ENCODE measurements around the gene GEMIN4.
"Not testable (repeated sequence)": the region's sequence is repeated elsewhere in the genome, so short reads cannot be mapped to it uniquely, and the experiment has no call there.

GEMIN4 gene

DNA sequence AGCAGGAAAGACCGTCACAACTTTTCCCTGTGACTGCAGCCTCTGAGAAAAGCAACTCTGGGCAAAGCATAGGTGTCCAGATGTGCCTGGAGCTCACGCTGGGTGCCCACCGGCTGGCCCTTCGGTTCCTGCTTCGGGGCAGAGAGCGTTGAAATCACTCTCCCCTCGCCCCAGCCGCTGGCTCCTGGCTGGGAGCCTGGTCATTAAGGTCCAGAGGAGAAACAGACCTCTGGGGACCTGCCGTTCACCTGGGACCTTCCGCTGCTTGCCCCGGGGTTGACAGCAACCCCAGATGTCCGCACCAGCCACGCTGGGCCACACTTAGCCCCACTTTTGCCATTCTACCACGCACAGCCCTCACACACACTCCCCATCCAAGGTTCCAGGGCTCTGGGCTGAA is 43.2 kb upstream of the GEMIN4 start:
- no peak overlapping the region for H3K4me3 ChIP-seq (ENCODE audit: low read length)
- no peak overlapping the region for H3K27ac ChIP-seq (ENCODE audit: low read length)

DNA sequence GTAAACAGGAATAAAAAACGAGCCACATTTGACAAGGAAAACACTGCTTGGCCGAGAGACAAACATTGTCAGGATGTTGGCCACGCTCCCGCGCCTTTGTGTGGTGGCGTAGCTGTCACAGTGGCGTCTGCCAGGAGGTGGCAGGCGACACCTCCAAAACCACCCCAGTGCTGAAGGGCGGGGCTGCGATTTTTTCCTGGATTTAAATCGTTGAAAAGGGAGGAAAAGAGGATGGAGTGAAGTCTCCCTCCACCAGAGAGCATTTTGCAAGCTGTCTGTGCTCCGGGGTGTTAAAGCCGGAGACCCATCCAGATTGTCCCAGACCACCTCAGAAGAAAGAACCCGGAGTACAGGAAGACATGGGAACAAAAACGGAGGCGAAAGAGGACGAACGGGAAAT is 42.8 kb upstream of the GEMIN4 start:
- Histone ChIP-seq H2AFZ (ENCODE audit: low read depth, low read length) (no peak overlapping the region), H3K27me3 (ENCODE audit: low read depth, low read length) (no peaks in the 10 kb centered on the region), H3K27ac (ENCODE audit: low read length) (no peak overlapping the region), H3K4me1 (ENCODE audit: low read length) (no peaks in the 10 kb centered on the region), H3K36me3 (replicated peaks; ENCODE audit: low read depth, low read length) (no peaks in the 10 kb centered on the region), H4K20me1 (ENCODE audit: insufficient read depth, low read length) (no peaks in the 10 kb centered on the region), H3K9me3 (ENCODE audit: insufficient read depth, low read length) (no peaks in the 10 kb centered on the region), H3K4me3 (ENCODE audit: low read length) (no peak overlapping the region), H3K9ac (ENCODE audit: low read length) (no peak overlapping the region), H3K4me2 (ENCODE audit: low read length) (no peak overlapping the region), H3K79me2 (ENCODE audit: low read length) (no peaks in the 10 kb centered on the region)
- TF ChIP-seq EZH2phosphoT487 (IDR thresholded peaks at IDR 0.05; ENCODE audit: low read depth) = no peak
- TF ChIP-seq, protein P1, sequence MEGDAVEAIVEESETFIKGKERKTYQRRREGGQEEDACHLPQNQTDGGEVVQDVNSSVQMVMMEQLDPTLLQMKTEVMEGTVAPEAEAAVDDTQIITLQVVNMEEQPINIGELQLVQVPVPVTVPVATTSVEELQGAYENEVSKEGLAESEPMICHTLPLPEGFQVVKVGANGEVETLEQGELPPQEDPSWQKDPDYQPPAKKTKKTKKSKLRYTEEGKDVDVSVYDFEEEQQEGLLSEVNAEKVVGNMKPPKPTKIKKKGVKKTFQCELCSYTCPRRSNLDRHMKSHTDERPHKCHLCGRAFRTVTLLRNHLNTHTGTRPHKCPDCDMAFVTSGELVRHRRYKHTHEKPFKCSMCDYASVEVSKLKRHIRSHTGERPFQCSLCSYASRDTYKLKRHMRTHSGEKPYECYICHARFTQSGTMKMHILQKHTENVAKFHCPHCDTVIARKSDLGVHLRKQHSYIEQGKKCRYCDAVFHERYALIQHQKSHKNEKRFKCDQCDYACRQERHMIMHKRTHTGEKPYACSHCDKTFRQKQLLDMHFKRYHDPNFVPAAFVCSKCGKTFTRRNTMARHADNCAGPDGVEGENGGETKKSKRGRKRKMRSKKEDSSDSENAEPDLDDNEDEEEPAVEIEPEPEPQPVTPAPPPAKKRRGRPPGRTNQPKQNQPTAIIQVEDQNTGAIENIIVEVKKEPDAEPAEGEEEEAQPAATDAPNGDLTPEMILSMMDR (IDR thresholded peaks at IDR 0.05; ENCODE audit: low read depth, low read length) = peak; percentile 34

More for the DNA sequence above, 43.2 kb upstream of the GEMIN4 start:
- H3K9ac ChIP-seq (ENCODE audit: low read length) = no peak overlapping the region
- H3K36me3 ChIP-seq (replicated peaks; ENCODE audit: low read depth, low read length) = no peaks in the 10 kb centered on the region
- H3K4me1 ChIP-seq (ENCODE audit: low read length) = no peaks in the 10 kb centered on the region
- H3K4me2 ChIP-seq (ENCODE audit: low read length) = no peak overlapping the region
- TF ChIP-seq, protein P1 (IDR thresholded peaks at IDR 0.05; ENCODE audit: low read depth, low read length) = no peak
- no peak for TF ChIP-seq EZH2phosphoT487 (IDR thresholded peaks at IDR 0.05; ENCODE audit: low read depth)
- H4K20me1 ChIP-seq (ENCODE audit: insufficient read depth, low read length) = no peaks in the 10 kb centered on the region
- no peaks in the 10 kb centered on the region for H3K27me3 ChIP-seq (ENCODE audit: low read depth, low read length)
- no peaks in the 10 kb centered on the region for H3K79me2 ChIP-seq (ENCODE audit: low read length)
- no peak overlapping the region for H2AFZ ChIP-seq (ENCODE audit: low read depth, low read length)
- no peaks in the 10 kb centered on the region for H3K9me3 ChIP-seq (ENCODE audit: insufficient read depth, low read length)

DNA sequence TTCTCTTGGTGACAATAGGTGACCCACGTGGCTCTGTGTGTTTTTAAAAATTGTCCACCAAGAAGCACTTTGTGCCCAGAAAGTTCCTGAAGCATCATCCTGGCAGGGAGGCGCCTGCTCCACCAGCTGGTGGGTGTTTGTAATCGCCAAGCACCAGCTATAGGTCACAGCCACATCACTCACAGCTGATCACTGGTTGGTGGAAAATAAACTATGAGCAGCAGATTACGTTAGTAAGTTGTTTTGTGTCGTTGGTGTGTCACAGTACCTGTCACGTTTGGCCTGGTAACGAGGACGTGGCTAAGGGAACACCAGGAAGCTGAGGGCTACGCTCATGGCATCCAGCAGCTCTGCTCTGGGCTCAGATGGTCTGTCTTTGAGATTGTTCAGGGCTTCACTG is 40.2 kb upstream of the GEMIN4 start:
- H2AFZ ChIP-seq (ENCODE audit: low read depth, low read length) = no peak overlapping the region
- no peaks in the 10 kb centered on the region for H3K79me2 ChIP-seq (ENCODE audit: low read length)
- H3K4me3 ChIP-seq (ENCODE audit: low read length) = no peak overlapping the region
- H3K9ac ChIP-seq (ENCODE audit: low read length) = no peak overlapping the region
- H3K4me1 ChIP-seq (ENCODE audit: low read length) = no peaks in the 10 kb centered on the region
- no peak for TF ChIP-seq EZH2phosphoT487 (IDR thresholded peaks at IDR 0.05; ENCODE audit: low read depth)
- TF ChIP-seq, protein P1 (IDR thresholded peaks at IDR 0.05; ENCODE audit: low read depth, low read length) = no peak
- no peak overlapping the region for H3K27ac ChIP-seq (ENCODE audit: low read length)
- no peak overlapping the region for H3K4me2 ChIP-seq (ENCODE audit: low read length)
- no peaks in the 10 kb centered on the region for H4K20me1 ChIP-seq (ENCODE audit: insufficient read depth, low read length)
- H3K27me3 ChIP-seq (ENCODE audit: low read depth, low read length) = no peaks in the 10 kb centered on the region
- no peaks in the 10 kb centered on the region for H3K9me3 ChIP-seq (ENCODE audit: insufficient read depth, low read length)
- H3K36me3 ChIP-seq (replicated peaks; ENCODE audit: low read depth, low read length) = peaks cover 6% of the 10 kb centered on the region

DNA sequence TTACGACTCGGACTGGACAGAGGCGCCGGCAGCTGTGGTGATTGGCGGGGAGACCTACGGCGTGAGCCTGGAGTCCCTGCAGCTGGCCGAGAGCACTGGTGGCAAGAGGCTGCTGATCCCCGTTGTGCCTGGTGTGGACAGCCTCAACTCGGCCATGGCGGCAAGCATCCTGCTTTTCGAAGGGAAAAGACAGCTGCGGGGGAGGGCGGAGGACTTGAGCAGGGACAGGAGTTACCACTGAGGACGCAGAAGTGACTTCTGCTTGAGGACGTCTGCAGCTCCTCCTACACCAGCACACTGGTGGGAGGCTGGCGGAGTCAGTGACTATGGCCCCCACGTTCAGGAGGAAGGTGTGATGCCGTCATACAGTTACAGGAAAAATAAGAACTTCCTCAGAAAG is 39.8 kb upstream of the GEMIN4 start:
- Histone ChIP-seq H3K4me2 (ENCODE audit: low read length) (no peak overlapping the region), H3K79me2 (ENCODE audit: low read length) (no peaks in the 10 kb centered on the region), H4K20me1 (ENCODE audit: insufficient read depth, low read length) (no peaks in the 10 kb centered on the region), H3K27ac (ENCODE audit: low read length) (no peak overlapping the region), H3K36me3 (replicated peaks; ENCODE audit: low read depth, low read length) (peaks cover 6% of the 10 kb centered on the region), H3K9me3 (ENCODE audit: insufficient read depth, low read length) (no peaks in the 10 kb centered on the region), H3K9ac (ENCODE audit: low read length) (no peak overlapping the region), H3K27me3 (ENCODE audit: low read depth, low read length) (no peaks in the 10 kb centered on the region), H3K4me3 (ENCODE audit: low read length) (no peak overlapping the region), H3K4me1 (ENCODE audit: low read length) (no peaks in the 10 kb centered on the region), H2AFZ (ENCODE audit: low read depth, low read length) (no peak overlapping the region)
- no peak for TF ChIP-seq EZH2phosphoT487 (IDR thresholded peaks at IDR 0.05; ENCODE audit: low read depth)
- TF ChIP-seq, protein P1 (IDR thresholded peaks at IDR 0.05; ENCODE audit: low read depth, low read length) = no peak

DNA sequence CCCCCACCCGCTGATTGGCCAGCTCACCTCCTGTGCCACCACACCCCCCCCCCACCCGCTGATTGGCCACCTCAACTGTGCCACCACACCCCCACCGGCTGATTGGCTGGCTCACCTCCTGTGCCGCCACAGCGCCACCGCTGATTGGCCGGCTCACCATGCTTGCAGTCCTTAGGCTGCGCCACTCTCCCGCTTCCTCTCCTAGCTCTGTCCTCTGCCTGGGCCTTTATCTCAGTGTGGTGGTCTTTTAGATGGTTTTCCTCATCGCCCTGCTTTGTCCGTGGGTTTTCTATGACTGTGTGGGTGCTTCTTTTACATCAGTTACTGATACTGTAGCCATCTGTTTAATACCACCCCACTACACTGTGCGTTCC is 38.8 kb upstream of the GEMIN4 start:
- H3K9me3 ChIP-seq (ENCODE audit: insufficient read depth, low read length); H3K27me3 ChIP-seq (ENCODE audit: low read depth, low read length); H3K27ac ChIP-seq (ENCODE audit: low read length); H3K4me1 ChIP-seq (ENCODE audit: low read length); H4K20me1 ChIP-seq (ENCODE audit: insufficient read depth, low read length); H3K9ac ChIP-seq (ENCODE audit: low read length); H3K4me2 ChIP-seq (ENCODE audit: low read length); H3K4me3 ChIP-seq (ENCODE audit: low read length); H3K36me3 ChIP-seq (replicated peaks; ENCODE audit: low read depth, low read length); H2AFZ ChIP-seq (ENCODE audit: low read depth, low read length); H3K79me2 ChIP-seq (ENCODE audit: low read length): not testable (repeated sequence)

DNA sequence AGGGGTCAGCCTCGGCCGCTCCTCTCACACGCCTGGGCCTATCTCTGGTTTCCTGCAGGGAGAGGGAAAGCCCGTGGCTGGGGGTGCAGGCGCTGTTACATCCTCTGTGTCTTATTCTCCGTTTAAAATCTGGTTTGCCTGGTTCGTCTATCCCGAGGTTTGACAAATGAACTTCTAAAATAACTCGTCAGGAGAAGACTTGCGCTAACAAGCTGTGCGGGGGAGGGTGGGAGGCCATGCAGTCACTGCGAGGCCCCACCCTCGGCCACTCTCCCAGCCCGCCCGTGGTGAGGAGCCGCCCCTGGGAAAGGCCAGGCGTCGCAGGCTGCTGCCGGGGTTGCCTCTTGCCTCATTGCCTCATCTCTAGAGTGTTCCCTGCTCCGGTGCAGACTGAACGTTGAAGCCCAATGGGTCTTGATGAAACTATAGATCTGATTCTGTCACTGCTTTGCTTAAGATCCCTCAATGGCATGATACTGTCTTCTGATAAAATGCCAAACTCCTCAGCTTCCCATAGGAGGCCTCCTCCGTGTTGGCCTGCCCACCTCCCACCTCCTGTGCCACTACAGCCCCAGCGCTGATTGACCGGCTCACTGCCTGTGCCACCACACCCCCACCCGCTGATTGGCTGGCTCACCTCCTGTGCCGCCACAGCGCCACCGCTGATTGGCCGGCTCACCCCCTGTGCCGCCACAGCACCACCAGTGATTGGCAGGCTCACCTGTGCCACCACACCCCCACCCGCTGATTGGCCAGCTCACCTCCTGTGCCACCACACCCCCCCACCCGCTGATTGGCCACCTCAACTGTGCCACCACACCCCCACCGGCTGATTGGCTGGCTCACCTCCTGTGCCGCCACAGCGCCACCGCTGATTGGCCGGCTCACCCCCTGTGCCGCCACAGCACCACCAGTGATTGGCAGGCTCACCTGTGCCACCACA is 38.1 kb upstream of the GEMIN4 start:
- not testable (repeated sequence) for H2AFZ ChIP-seq (ENCODE audit: low read depth, low read length); H4K20me1 ChIP-seq (ENCODE audit: insufficient read depth, low read length); H3K36me3 ChIP-seq (replicated peaks; ENCODE audit: low read depth, low read length); H3K27me3 ChIP-seq (ENCODE audit: low read depth, low read length); H3K27ac ChIP-seq (ENCODE audit: low read length); H3K9ac ChIP-seq (ENCODE audit: low read length); H3K4me2 ChIP-seq (ENCODE audit: low read length); H3K4me3 ChIP-seq (ENCODE audit: low read length); H3K4me1 ChIP-seq (ENCODE audit: low read length); H3K9me3 ChIP-seq (ENCODE audit: insufficient read depth, low read length); H3K79me2 ChIP-seq (ENCODE audit: low read length)
